PFSK-1 (cell line): ENCODE results near the gene YJU2.

ENCODE experiments used
- FOXP2 ChIP-seq: optimal IDR thresholded peaks from 2 replicates; pipeline ENCODE3; 2011; ENCODE audit warnings: borderline replicate concordance, control low read depth, inconsistent platforms; ENCODE audit not compliant: insufficient read depth; ENCODE audit errors: extremely low read length, extremely low read depth
- POLR2AphosphoS5 ChIP-seq: IDR thresholded peaks from 2 replicates; pipeline ENCODE4 v1.6.1; 2012; ENCODE audit warnings: low read depth, mild to moderate bottlenecking, control low read depth, low read length, moderate library complexity
- REST ChIP-seq, 2 experiments: IDR thresholded peaks; 2 replicates each; pipeline versions ENCODE4 v1.6.1 to v1.8.0; 2011 to 2012; ENCODE audit warnings: low read depth in 2 of 2, low read length in 2 of 2, control low read depth in 1 of 2, inconsistent platforms in 1 of 2, mild to moderate bottlenecking in 1 of 2, moderate library complexity in 1 of 2; ENCODE audit not compliant: insufficient read depth in 1 of 2
- SIN3A ChIP-seq: IDR thresholded peaks from 2 replicates; pipeline ENCODE4 v1.6.1; 2012; ENCODE audit warnings: mild to moderate bottlenecking, low read length, moderate library complexity, borderline replicate concordance; ENCODE audit not compliant: insufficient read depth
- TAF1 ChIP-seq: IDR thresholded peaks from 2 replicates; pipeline ENCODE4 v1.6.1; 2012; ENCODE audit warnings: low read length, control low read depth, borderline replicate concordance; ENCODE audit not compliant: insufficient read depth

Gene YJU2

GRCh38 chr19:4217429-4218264 is 29.2 kb upstream of the YJU2 start:
- TF ChIP-seq REST (IDR thresholded peaks at IDR 0.05; ENCODE audit: insufficient read depth in 1 of 2, low read depth in 2 of 2, low read length in 2 of 2) (no peak), TAF1 (no peak), FOXP2 (no peak), POLR2AphosphoS5 (no peak), SIN3A (no peak)

DNA sequence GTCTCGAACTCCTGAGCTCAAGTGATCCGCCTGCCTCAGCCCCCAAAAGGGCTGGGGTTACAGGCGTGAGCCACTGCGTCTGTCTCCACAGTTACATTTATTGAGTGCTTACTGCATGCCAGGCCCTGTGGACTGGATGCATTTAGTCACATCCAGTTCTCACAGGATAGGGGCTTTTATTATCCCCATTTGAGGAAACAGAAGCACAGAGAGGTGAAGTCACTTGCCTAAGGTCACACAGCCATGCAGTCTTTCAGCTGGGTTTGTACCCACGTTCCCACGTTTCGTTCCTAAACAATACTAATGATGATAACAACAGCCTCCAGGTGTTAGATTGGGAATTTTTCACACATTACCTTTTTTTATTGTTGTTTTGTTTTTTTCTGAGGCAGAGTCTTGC is 26.7 kb upstream of the YJU2 start:
- TF ChIP-seq FOXP2 (no peak), SIN3A (no peak), REST (IDR thresholded peaks at IDR 0.05; ENCODE audit: insufficient read depth in 1 of 2, low read depth in 2 of 2, low read length in 2 of 2) (no peak), POLR2AphosphoS5 (no peak), TAF1 (no peak)

DNA sequence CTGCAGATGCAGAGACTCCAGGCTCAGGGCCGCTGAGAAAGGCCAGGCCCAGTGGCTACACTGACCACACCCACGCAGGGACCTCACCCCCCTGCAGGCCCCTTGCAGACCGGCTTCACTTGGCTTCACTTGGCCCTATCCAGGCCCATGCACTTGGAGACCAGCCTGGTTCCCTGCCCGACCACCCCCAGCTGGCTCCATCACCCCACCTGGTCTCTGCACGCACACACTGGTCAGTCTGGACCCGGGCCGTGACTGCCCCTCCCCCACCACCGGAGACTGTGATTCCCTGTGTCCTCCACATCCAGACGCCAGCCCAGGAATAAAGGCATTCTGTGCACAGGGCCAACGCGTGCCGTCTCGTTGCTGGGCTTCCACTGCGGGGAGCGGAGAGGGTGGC is 22.4 kb upstream of the YJU2 start:
- TF ChIP-seq FOXP2: no peak
- no peak for TF ChIP-seq TAF1
- no peak for TF ChIP-seq POLR2AphosphoS5
- no peak for TF ChIP-seq SIN3A
- TF ChIP-seq REST (IDR thresholded peaks at IDR 0.05; ENCODE audit: insufficient read depth in 1 of 2, low read depth in 2 of 2, low read length in 2 of 2): no peak

GRCh38 chr19:4225885-4226284 is 21.0 kb upstream of the YJU2 start:
- TF ChIP-seq REST (IDR thresholded peaks at IDR 0.05; ENCODE audit: insufficient read depth in 1 of 2, low read depth in 2 of 2, low read length in 2 of 2) (no peak), FOXP2 (no peak), TAF1 (no peak), SIN3A (no peak), POLR2AphosphoS5 (no peak)
